Osteocyte (in vitro differentiated cells): ENCODE data around the gene TUBGCP3. TPM values are rescaled to one million over a fixed set of nuclear protein-coding genes. Genes with fewer than 3 reads are reported as not detected.

Experiments
- DNase-seq: peaks from one replicate; pipeline ENCODE4 v3.0.0; 2021; ENCODE audit warnings: mixed read lengths; ENCODE audit not compliant: unreplicated experiment; ENCODE audit errors: extremely low spot score
- H3K27ac Mint-ChIP-seq: one replicate; pipeline ENCODE4 v1.8.0; 2021; ENCODE audit warnings: mild to moderate bottlenecking, mixed read lengths; ENCODE audit not compliant: unreplicated experiment
- H3K27me3 Mint-ChIP-seq: one replicate; pipeline ENCODE4 v1.8.0; 2021; ENCODE audit warnings: mixed read lengths; ENCODE audit not compliant: unreplicated experiment
- H3K36me3 Mint-ChIP-seq: one replicate; pipeline ENCODE4 v1.8.0; 2021; ENCODE audit warnings: mixed read lengths; ENCODE audit not compliant: unreplicated experiment
- H3K4me1 Mint-ChIP-seq: one replicate; pipeline ENCODE4 v1.8.0; 2021; ENCODE audit warnings: mixed read lengths; ENCODE audit not compliant: unreplicated experiment
- H3K4me3 Mint-ChIP-seq: one replicate; pipeline ENCODE4 v1.8.0; 2021; ENCODE audit warnings: mild to moderate bottlenecking, moderate library complexity, mixed read lengths; ENCODE audit not compliant: unreplicated experiment
- H3K9me3 Mint-ChIP-seq: one replicate; pipeline ENCODE4 v1.8.0; 2021; ENCODE audit warnings: mixed read lengths; ENCODE audit not compliant: unreplicated experiment
- total RNA-seq: library from RNA; stranded (reverse); gene quantifications from 2 replicates; pipeline ENCODE4 v1.2.1, GENCODE V29; 2021
- TF ChIP-seq, protein P1 (sequence below): fragments of 200-600 bp; sonication (generic); IDR thresholded peaks from 2 replicates; pipeline ENCODE4 v1.5.0; 2021; ENCODE audit warnings: antibody characterized with exemption, mild to moderate bottlenecking, moderate library complexity

TUBGCP3 gene
- total RNA-seq, 1 donor from 2014 or later: 26.1 TPM

DNA sequence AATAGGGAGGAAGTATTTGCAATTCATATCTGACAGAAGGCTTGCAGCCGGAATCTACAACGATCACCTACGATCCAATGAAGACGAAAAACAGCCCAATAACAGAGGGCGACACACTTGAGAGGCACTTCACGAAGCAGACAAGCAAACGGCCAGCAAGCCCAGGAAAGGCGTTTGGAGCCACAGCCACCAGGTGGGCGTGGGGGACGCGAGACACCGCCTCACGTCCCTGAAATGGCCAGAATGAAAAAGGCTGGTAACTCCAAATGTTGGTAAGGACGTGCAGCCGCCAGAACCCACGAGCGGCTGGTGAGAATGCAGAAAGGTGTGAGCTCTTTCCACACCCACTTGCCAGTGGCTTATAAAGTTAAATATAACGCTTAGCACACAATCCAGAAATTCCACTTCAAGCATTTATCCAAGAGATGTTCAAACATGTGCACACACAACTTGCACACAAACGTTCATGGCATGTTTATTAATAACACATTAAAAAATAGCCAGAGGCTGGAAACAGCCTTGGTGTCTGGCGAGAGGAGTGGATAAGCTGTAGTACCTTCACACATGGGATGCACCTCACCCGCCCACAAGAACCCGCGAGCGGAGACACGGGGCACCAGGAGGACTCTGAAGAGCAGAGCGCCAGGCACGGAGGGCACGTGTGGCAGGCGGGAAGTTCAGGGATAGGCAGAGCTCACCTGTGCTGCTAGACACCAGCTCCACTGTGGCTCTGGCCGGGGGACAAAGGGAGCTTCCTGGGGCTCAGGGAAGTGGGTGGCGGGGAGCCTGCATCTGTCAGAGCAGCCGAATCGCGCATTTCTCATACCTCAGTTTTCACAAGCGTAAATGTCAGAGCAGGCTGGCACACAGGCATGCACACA is 122.5 kb downstream of the TUBGCP3 start:
- H3K4me3 Mint-ChIP-seq: no peak overlapping the region
- H3K27ac Mint-ChIP-seq: no peak overlapping the region
- no peak for DNase-seq
- H3K9me3 Mint-ChIP-seq: peaks cover 9% of the 10 kb centered on the region
- TF ChIP-seq, protein P1, sequence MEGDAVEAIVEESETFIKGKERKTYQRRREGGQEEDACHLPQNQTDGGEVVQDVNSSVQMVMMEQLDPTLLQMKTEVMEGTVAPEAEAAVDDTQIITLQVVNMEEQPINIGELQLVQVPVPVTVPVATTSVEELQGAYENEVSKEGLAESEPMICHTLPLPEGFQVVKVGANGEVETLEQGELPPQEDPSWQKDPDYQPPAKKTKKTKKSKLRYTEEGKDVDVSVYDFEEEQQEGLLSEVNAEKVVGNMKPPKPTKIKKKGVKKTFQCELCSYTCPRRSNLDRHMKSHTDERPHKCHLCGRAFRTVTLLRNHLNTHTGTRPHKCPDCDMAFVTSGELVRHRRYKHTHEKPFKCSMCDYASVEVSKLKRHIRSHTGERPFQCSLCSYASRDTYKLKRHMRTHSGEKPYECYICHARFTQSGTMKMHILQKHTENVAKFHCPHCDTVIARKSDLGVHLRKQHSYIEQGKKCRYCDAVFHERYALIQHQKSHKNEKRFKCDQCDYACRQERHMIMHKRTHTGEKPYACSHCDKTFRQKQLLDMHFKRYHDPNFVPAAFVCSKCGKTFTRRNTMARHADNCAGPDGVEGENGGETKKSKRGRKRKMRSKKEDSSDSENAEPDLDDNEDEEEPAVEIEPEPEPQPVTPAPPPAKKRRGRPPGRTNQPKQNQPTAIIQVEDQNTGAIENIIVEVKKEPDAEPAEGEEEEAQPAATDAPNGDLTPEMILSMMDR: no peak
- no peaks in the 10 kb centered on the region for H3K27me3 Mint-ChIP-seq
- H3K4me1 Mint-ChIP-seq: no peaks in the 10 kb centered on the region
- H3K36me3 Mint-ChIP-seq: no peaks in the 10 kb centered on the region

DNA sequence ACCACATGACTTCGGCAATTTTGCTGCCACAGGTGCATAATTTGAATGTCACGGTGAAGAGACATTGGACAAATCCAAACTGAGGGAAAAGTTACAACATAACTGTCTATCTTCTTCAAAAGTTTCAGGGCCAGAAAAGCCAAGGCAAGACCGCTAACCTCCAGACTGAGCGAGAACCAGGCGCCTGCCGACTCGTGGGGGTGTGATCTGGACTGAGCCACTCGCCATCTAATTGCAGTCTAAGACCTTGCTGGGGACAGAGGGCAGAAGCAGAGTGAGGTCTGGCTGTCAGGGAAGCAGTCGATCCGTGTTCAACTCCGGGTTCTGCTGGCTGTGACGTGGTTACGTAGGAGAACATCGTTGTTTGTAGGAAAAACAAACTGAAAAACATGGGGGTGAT is 123.2 kb downstream of the TUBGCP3 start:
- H3K4me3 Mint-ChIP-seq: no peak overlapping the region
- no peaks in the 10 kb centered on the region for H3K27me3 Mint-ChIP-seq
- no peak overlapping the region for H3K27ac Mint-ChIP-seq
- H3K36me3 Mint-ChIP-seq: no peaks in the 10 kb centered on the region
- H3K4me1 Mint-ChIP-seq: no peaks in the 10 kb centered on the region
- peaks cover 14% of the 10 kb centered on the region for H3K9me3 Mint-ChIP-seq
- DNase-seq: no peak
- TF ChIP-seq, protein P1: no peak

DNA sequence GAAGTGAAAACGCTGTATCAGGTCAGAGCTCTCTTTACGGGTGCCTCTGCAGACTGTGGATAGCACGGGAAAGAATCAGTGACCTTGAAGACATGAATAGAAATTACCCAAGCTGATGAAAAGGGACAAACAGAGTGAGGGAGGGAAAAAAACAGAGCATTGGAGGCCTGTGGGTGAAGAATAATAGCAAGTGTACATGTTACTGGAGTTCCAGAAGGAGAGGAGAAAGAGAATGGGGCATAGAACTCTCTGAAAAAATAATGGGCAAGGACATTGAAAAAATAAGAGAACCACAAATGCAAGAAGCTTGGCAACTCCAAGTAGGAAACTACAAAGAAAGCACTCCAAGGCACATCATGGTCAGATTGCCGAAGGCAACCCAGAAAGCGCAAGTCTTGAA is 125.5 kb downstream of the TUBGCP3 start:
- no peaks in the 10 kb centered on the region for H3K36me3 Mint-ChIP-seq
- H3K4me3 Mint-ChIP-seq: no peak overlapping the region
- peaks cover 24% of the 10 kb centered on the region for H3K9me3 Mint-ChIP-seq
- DNase-seq: no peak
- H3K4me1 Mint-ChIP-seq: no peaks in the 10 kb centered on the region
- H3K27me3 Mint-ChIP-seq: no peaks in the 10 kb centered on the region
- TF ChIP-seq, protein P1: no peak
- no peak overlapping the region for H3K27ac Mint-ChIP-seq

DNA sequence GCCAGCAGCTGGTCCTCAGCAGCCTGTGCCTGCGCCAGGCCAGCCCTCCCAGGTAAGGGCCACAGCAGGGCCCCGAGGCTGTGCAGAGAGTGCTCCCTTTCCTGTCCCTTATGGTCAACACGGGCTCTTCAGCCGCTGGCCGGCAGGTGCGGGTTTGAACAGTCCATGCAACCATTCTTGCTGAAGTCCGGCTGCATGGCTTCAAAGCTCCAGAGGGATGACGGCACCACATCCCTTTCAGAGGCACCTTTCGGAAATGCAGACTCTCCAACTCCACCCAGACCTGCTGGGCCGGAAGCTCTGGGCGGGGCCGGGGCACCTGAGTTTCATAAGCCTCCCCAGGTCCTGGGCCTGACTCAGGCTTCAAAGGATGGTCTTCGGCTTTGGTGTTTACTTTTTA is 130.5 kb downstream of the TUBGCP3 start:
- DNase-seq: no peak
- no peaks in the 10 kb centered on the region for H3K4me1 Mint-ChIP-seq

DNA sequence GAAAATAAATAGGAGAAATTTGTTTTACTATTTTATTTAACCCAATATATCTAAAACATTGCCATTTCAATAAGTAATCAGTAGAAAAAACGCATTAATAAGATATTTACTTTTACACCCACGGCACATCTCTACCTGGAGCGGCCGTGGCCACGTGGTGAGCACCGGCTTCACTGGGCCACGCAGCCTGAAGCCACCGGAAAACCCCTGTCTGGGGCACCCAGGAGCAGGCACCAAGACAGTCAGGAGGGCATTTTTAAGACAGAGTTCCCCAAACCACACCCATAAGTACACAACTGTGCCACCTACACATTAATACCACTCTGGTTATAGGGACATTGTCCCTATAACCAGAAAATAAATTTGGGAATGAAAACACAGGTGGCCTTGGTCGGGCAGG is 130.9 kb downstream of the TUBGCP3 start:
- TF ChIP-seq, protein P1: no peak
- Mint-ChIP-seq H3K4me1 (no peaks in the 10 kb centered on the region), H3K27me3 (no peaks in the 10 kb centered on the region), H3K9me3 (peaks cover 18% of the 10 kb centered on the region), H3K36me3 (no peaks in the 10 kb centered on the region), H3K4me3 (no peak overlapping the region), H3K27ac (no peak overlapping the region)
- DNase-seq: no peak

More for the DNA sequence above, 130.5 kb downstream of the TUBGCP3 start:
- H3K4me3 Mint-ChIP-seq: no peak overlapping the region
- no peak overlapping the region for H3K27ac Mint-ChIP-seq
- no peaks in the 10 kb centered on the region for H3K36me3 Mint-ChIP-seq
- H3K9me3 Mint-ChIP-seq: peaks cover 22% of the 10 kb centered on the region
- H3K27me3 Mint-ChIP-seq: no peaks in the 10 kb centered on the region
- TF ChIP-seq, protein P1: no peak
